Measurements from ENCODE around the gene CDKN2B-AS1.

DNA sequence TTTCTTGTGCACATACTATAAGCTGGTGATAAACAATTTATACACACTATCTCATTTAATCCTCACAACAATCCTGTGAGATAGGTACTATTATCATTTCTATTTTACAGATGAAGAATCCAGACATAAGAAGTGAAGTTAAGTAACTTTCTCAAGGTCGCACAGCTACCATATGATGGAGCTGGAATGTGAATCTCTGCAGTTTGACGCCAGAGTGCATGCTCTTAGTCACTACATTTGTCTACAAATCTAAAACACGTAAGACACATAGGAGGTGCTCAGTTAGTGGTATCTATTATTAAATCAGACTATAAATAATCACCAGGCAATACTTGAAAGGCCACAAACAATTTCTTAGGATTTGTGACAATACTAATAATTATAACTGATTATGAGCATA, 59.5 kb downstream of the CDKN2B-AS1 start:
- TF ChIP-seq FOXJ3 (CRISPR knock-in tag; IDR thresholded peaks at IDR 0.05; ENCODE audit: borderline replicate concordance) (no peak), MYBL2 (CRISPR knock-in tag; IDR thresholded peaks at IDR 0.05) (no peak)
- TF ChIP-seq, protein P1, sequence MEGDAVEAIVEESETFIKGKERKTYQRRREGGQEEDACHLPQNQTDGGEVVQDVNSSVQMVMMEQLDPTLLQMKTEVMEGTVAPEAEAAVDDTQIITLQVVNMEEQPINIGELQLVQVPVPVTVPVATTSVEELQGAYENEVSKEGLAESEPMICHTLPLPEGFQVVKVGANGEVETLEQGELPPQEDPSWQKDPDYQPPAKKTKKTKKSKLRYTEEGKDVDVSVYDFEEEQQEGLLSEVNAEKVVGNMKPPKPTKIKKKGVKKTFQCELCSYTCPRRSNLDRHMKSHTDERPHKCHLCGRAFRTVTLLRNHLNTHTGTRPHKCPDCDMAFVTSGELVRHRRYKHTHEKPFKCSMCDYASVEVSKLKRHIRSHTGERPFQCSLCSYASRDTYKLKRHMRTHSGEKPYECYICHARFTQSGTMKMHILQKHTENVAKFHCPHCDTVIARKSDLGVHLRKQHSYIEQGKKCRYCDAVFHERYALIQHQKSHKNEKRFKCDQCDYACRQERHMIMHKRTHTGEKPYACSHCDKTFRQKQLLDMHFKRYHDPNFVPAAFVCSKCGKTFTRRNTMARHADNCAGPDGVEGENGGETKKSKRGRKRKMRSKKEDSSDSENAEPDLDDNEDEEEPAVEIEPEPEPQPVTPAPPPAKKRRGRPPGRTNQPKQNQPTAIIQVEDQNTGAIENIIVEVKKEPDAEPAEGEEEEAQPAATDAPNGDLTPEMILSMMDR (IDR thresholded peaks at IDR 0.05), result no peak
- TF ChIP-seq, protein P2, sequence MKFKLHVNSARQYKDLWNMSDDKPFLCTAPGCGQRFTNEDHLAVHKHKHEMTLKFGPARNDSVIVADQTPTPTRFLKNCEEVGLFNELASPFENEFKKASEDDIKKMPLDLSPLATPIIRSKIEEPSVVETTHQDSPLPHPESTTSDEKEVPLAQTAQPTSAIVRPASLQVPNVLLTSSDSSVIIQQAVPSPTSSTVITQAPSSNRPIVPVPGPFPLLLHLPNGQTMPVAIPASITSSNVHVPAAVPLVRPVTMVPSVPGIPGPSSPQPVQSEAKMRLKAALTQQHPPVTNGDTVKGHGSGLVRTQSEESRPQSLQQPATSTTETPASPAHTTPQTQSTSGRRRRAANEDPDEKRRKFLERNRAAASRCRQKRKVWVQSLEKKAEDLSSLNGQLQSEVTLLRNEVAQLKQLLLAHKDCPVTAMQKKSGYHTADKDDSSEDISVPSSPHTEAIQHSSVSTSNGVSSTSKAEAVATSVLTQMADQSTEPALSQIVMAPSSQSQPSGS (CRISPR knock-in tag; IDR thresholded peaks at IDR 0.05; ENCODE audit: borderline replicate concordance, low read depth), result no peak
- TF ChIP-seq, protein P3, sequence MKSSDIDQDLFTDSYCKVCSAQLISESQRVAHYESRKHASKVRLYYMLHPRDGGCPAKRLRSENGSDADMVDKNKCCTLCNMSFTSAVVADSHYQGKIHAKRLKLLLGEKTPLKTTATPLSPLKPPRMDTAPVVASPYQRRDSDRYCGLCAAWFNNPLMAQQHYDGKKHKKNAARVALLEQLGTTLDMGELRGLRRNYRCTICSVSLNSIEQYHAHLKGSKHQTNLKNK (CRISPR knock-in tag; IDR thresholded peaks at IDR 0.05), result no peak
